Sigmoid colon (tissue), 4 donors: ENCODE data around the gene SETD3.

Experiments used
- POLR2A ChIP-seq, 2 donors: fragments of 450-650 bp; IDR thresholded peaks; one replicate each; pipeline ENCODE4 v1.6.1; 2016; ENCODE audit warnings: antibody characterized with exemption in 2 of 2, mild to moderate bottlenecking in 2 of 2, moderate library complexity in 2 of 2
- POLR2AphosphoS5 ChIP-seq, 4 donors: sonication (generic); formaldehyde crosslinking; IDR thresholded peaks; one replicate each; pipeline ENCODE4 v1.6.1; 2017; ENCODE audit warnings: antibody characterized with exemption in 4 of 4
- TF ChIP-seq, protein P1 (sequence below), 4 experiments: fragments of 450-650 bp in 3 of 4; fragments of 200-600 bp in 1 of 4; IDR thresholded peaks; one replicate each; pipeline ENCODE4 v1.5.1; 2016 to 2019; ENCODE audit warnings: antibody characterized with exemption in 4 of 4, mild to moderate bottlenecking in 3 of 4, moderate library complexity in 2 of 4

DNA sequence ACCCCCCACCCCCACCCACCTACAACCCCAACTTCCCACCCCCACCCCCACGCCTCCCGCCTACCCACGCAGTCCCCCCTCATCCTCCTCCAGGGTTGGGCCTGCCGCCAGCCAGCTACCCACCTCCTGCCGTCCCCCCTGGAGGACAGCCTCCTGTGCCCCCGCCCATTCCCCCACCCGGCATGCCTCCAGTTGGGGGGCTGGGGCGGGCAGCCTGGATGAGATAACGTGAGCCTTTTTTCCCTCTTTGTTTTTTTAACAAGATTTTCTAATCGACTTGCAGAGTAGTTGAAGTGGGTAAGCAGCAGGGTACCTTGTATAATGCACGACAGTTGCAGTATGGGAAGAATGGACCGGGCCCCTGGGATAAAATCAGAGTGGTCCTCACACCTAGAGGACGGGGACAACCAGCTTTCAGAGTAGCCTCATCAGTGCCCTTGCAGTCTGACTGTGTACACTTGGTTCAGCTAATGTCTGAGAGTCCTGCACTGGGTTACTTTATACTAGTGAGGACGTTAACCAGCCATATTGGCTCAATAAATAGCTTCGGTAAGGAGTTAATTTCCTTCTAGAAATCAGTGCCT is 30.0 kb upstream of the SETD3 start:
- TF ChIP-seq, protein P1, sequence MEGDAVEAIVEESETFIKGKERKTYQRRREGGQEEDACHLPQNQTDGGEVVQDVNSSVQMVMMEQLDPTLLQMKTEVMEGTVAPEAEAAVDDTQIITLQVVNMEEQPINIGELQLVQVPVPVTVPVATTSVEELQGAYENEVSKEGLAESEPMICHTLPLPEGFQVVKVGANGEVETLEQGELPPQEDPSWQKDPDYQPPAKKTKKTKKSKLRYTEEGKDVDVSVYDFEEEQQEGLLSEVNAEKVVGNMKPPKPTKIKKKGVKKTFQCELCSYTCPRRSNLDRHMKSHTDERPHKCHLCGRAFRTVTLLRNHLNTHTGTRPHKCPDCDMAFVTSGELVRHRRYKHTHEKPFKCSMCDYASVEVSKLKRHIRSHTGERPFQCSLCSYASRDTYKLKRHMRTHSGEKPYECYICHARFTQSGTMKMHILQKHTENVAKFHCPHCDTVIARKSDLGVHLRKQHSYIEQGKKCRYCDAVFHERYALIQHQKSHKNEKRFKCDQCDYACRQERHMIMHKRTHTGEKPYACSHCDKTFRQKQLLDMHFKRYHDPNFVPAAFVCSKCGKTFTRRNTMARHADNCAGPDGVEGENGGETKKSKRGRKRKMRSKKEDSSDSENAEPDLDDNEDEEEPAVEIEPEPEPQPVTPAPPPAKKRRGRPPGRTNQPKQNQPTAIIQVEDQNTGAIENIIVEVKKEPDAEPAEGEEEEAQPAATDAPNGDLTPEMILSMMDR (IDR thresholded peaks at IDR 0.05): no peak
- no peak for TF ChIP-seq POLR2A (IDR thresholded peaks at IDR 0.05)
- no peak for TF ChIP-seq POLR2AphosphoS5 (IDR thresholded peaks at IDR 0.05)
